ENCODE data around the gene ACER3. TPM values are rescaled to one million over a fixed set of nuclear protein-coding genes. Genes with fewer than 3 reads are reported as not detected.

Gene ACER3
- total RNA-seq, 1 experiment from 2014 or later = 31.0 TPM

GRCh38 chr11:76836613-76837291, 24.0 kb upstream of the ACER3 start:
- Histone ChIP-seq H3K4me3 (ENCODE audit: low read depth, low read length, poor library complexity, severe bottlenecking) (no peak overlapping the region), H3K4me1 (ENCODE audit: insufficient read depth, low read length, poor library complexity, severe bottlenecking) (peaks cover 5% of the 10 kb centered on the region), H3K9me3 (ENCODE audit: low read depth, low read length, poor library complexity, severe bottlenecking) (no peaks in the 10 kb centered on the region), H3K36me3 (ENCODE audit: insufficient read depth, low read length, poor library complexity, severe bottlenecking) (no peaks in the 10 kb centered on the region), H3K27ac (ENCODE audit: low read depth, low read length, poor library complexity, severe bottlenecking) (no peak overlapping the region), H3K27me3 (replicated peaks; ENCODE audit: insufficient read depth, low read depth, low read length, poor library complexity) (peaks cover 4% of the 10 kb centered on the region)
- TF ChIP-seq CTCF (conservative IDR thresholded peaks at IDR 0.05; ENCODE audit: low read depth, low read length) = 0 out of 2 replicates have a peak, but pooled peaks have one; percentile 15
- TF ChIP-seq EZH2 (IDR thresholded peaks at IDR 0.05; ENCODE audit: borderline replicate concordance, low read depth, low read length, poor library complexity, severe bottlenecking) = no peak
- no peak for DNase-seq (ENCODE audit: low spot score)
- no TSS peak for BruUV-seq (replicated peaks)
- ChIA-PET POLR2A (ENCODE audit: low non-redundant PET) (no interaction called here), CTCF (interaction anchor here (0.6 to 1.1 kb wide), 2 partner anchors 83 to 103 kb away, joined by 3 read pairs; no protein-coding TSS in a partner anchor)
- intact Hi-C loops (cut with micrococcal nuclease; ENCODE audit: unreplicated experiment) = no loop called here

GRCh38 chr11:76837696-76838677, 22.7 kb upstream of the ACER3 start:
- no TSS peak for BruUV-seq (replicated peaks)
- TF ChIP-seq EZH2 (IDR thresholded peaks at IDR 0.05; ENCODE audit: borderline replicate concordance, low read depth, low read length, poor library complexity, severe bottlenecking) (no peak), CTCF (conservative IDR thresholded peaks at IDR 0.05; ENCODE audit: low read depth, low read length) (no peak)
- Histone ChIP-seq H3K4me3 (ENCODE audit: low read depth, low read length, poor library complexity, severe bottlenecking) (no peak overlapping the region), H3K4me1 (ENCODE audit: insufficient read depth, low read length, poor library complexity, severe bottlenecking) (peaks cover 5% of the 10 kb centered on the region), H3K36me3 (ENCODE audit: insufficient read depth, low read length, poor library complexity, severe bottlenecking) (no peaks in the 10 kb centered on the region), H3K27me3 (replicated peaks; ENCODE audit: insufficient read depth, low read depth, low read length, poor library complexity) (peaks cover 4% of the 10 kb centered on the region), H3K9me3 (ENCODE audit: low read depth, low read length, poor library complexity, severe bottlenecking) (no peaks in the 10 kb centered on the region), H3K27ac (ENCODE audit: low read depth, low read length, poor library complexity, severe bottlenecking) (no peak overlapping the region)
- CTCF ChIA-PET = no interaction called here
- DNase-seq (ENCODE audit: low spot score) = no peak
- intact Hi-C loops (cut with micrococcal nuclease; ENCODE audit: unreplicated experiment) = loop anchor here (1.0 kb wide), 1 partner anchor 104 kb away; no protein-coding TSS in a partner anchor
- POLR2A ChIA-PET (ENCODE audit: low non-redundant PET) = no interaction called here

- ChIA-PET POLR2A (ENCODE audit: low non-redundant PET) (no interaction called here), CTCF (no interaction called here)
- DNase-seq (ENCODE audit: low spot score) = peak; percentile 63
- Histone ChIP-seq H3K4me3 (ENCODE audit: low read depth, low read length, poor library complexity, severe bottlenecking) (no peak overlapping the region), H3K27ac (ENCODE audit: low read depth, low read length, poor library complexity, severe bottlenecking) (no peak overlapping the region), H3K36me3 (ENCODE audit: insufficient read depth, low read length, poor library complexity, severe bottlenecking) (no peaks in the 10 kb centered on the region), H3K4me1 (ENCODE audit: insufficient read depth, low read length, poor library complexity, severe bottlenecking) (peaks cover 5% of the 10 kb centered on the region), H3K27me3 (replicated peaks; ENCODE audit: insufficient read depth, low read depth, low read length, poor library complexity) (peaks cover 4% of the 10 kb centered on the region), H3K9me3 (ENCODE audit: low read depth, low read length, poor library complexity, severe bottlenecking) (no peaks in the 10 kb centered on the region)
- TF ChIP-seq CTCF (conservative IDR thresholded peaks at IDR 0.05; ENCODE audit: low read depth, low read length) (peak; percentile 64), EZH2 (IDR thresholded peaks at IDR 0.05; ENCODE audit: borderline replicate concordance, low read depth, low read length, poor library complexity, severe bottlenecking) (no peak)
- intact Hi-C loops (cut with micrococcal nuclease; ENCODE audit: unreplicated experiment) = loop anchor here (1.0 kb wide), 1 partner anchor 104 kb away; no protein-coding TSS in a partner anchor
- BruUV-seq (replicated peaks) = no TSS peak
Observed at GRCh38 chr11:76838678-76839068, 22.0 kb upstream of the ACER3 start.
